NCI-H1417 treated with DMSO at 0.1 percent for 48 hours (cell line): Measurements from ENCODE around the gene CERKL.

ENCODE experiments used
- DNase-seq: peaks from one replicate; lab custom pipeline; 2025; lab: John Stamatoyannopoulos, UW

CERKL gene

GRCh38 chr2:181678861-181679543, 22.1 kb upstream of the CERKL start:
- no peak for DNase-seq

- no peak for DNase-seq
Measured at GRCh38 chr2:181677912-181678586, 21.1 kb upstream of the CERKL start.

GRCh38 chr2:181675254-181675653, 18.3 kb upstream of the CERKL start:
- DNase-seq, result no peak

- no peak for DNase-seq
Measured at GRCh38 chr2:181674461-181674860, 17.6 kb upstream of the CERKL start.

DNA sequence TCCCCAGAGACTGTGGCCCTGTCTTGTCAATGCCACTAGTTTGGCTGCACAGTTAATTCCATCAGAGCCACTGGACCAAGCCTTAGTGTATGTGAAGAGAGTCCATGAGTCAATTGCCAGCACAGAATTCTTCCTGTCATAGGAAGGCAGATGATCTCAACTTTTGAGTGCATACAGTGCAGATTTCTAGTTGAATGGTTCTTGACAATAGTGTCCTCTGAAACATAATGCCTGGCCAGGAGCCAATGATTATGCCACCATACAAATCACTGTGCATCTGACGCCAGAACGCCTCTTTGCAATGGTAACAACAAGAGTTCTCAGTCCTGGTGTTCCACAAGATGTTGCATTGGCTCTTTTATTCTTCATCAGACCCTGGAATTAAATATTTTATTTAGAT, 16.3 kb upstream of the CERKL start:
- no peak for DNase-seq

GRCh38 chr2:181672255-181673008, 15.5 kb upstream of the CERKL start:
- DNase-seq, result no peak

DNA sequence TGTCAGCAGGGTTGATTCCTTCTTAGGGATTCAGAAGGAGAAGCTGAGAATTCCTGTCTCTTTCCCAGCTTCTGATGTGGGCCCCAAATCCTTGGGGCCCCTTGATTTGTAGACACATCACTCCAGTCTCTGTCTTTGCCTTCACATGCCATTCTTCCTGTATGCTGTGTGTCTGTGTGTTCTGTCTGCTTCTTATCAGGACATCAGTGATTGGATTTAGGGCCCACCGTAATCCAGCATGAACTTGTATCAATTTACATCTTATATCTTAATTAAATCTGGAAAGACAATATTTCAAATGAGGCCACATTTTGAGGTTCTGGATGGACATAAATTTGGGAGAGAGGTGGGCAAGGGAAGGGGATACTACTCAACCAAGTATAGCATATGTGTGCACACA, 13.7 kb upstream of the CERKL start:
- DNase-seq, result no peak

- no peak for DNase-seq
Measured at GRCh38 chr2:181667234-181667633, 10.3 kb upstream of the CERKL start.

DNA sequence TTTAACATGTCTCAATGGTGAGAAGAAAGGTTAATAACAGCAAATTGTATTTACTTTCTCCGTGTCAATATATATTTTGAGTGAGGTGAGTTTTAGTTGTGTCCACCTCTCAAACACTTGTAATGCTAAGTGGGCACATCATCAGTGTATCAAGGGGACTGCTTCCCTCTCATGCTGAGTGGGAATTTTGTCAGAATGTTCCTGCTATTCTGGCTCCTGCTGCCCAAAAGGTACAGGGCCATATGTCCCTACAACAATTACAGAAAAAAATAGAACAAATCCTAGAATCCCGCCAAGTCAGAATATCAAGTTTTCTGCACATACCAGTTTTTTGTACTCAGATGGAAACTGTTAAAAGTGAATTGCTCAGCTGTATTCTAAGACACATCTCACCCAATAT, 5.4 kb upstream of the CERKL start:
- DNase-seq, result no peak

DNA sequence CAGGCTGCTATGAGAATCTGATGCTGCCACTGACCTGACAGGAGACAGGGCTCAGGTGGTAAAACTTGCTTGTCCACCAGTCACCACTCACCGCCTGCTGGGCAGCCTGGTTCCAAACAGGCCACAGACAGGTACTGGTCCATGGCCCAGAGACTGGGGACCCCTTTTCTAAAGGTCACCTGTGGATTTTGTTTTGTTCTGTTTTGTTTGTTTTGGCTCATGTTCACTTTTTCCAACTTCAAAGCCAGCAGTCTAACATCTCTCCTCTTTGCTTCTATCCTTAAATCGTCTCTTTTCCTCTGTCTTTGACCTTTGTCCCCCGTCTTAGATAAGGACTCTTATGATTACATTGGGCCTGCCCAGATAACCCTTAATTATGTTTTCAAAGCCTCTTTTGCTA, 3.3 kb upstream of the CERKL start:
- DNase-seq, result no peak

DNA sequence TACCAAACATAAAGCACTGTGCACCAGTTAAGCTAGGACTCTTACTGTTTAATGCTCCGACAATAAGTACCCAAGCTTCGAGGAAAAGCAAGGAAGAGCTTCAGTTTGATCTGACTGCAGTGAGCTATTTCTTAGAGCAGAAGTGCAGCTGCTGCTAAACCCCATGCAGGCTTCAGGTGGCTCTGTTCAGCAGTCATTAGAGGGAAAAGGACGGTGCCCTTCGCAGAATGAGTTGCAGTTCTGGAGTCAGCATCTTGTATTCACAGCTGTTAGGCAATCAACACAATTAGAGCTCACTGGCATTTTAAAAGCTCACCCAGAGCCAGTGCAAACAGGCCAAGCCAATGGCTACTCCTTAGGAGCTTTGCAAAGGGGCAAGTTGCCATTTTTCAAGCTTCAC, 1.5 kb upstream of the CERKL start:
- DNase-seq, result no peak

GRCh38 chr2:181657379-181657778, 474 bp upstream of the CERKL start:
- no peak for DNase-seq

DNA sequence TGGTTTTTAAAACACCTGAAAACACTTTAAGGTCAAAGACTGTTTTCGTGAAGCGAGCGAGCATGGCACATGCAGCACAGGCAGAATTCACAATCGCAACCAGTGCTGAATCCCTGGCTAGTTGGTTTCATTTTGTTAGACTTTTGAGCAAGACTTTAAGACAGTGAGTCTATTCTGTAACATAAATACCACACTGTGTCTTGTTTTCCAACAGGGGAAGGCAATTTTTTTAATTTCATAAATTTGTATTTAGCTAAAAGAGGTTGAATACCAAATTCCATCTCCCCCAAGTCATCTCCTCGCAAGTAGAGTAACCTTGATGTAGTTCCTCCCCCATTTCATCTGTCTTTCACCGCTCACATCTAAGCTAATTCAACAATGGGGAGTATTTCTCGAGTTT, 1.4 kb downstream of the CERKL start:
- no peak for DNase-seq

- no peak for DNase-seq
Measured at GRCh38 chr2:181649436-181649979, 7.4 kb downstream of the CERKL start.

- DNase-seq, result no peak
Measured at GRCh38 chr2:181648478-181649155, 8.3 kb downstream of the CERKL start.

DNA sequence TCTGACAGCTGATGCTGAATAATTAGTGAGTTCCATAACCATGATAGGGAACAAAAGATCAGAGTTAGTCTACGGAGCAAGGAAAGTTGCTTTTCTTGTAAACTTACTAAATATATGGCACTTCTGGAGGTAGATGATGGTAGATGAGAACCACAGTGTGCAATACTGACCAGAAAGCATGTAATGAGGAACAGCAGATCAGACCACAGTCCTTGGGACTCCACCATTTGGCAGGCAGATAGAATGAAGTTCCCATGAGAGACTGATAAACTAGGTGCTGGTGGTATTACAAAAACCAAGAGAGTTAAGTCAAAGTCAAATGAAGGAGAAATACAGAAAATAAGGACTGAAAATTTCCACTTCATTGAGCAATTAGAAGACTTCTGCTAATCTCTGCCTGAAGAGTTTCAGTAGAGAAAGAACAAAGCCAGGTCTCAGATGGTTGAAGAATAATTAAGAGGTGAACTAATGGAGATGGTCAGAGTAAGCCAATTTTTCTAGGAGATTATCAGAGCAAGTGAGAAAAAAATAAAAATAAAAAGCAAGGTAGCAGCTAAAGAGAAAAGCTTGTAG, 10.4 kb downstream of the CERKL start:
- no peak for DNase-seq

DNA sequence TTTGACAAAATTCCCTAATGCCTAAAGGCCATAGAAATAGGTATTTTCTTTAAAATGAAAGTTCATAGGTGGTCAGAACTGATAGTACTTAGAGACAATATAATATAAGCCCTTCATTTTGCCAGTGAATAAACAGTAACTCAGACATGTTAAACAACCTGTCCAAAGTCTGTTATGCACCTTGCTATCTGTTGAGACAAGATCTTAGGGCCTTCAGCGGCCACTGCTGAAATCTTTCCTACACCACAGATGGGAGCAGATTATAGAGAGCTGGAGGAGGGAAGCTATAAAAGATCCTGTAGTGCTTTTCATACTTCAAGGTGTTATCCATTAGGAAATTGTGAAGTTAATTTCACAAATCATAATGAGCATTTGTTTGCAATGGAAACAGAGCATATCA, 13.8 kb downstream of the CERKL start:
- no peak for DNase-seq

DNA sequence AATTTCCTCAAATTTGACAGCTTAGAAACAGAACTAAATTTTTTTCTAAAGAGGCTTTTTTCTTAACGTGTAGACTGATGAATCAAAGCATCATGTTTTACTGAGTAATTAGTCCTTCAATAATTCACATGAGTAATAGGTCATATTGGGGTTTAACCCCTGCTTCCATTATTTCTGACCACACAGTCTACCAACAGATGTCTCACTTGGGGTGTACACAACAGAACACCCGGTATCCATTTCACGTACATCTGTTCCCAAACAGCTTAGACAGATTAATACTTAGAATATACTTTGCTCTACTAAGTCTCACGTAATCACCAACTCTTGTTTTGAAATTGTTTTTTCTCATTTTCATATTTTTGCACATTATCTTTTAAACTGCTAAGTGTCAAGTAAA, 14.8 kb downstream of the CERKL start:
- no peak for DNase-seq

DNA sequence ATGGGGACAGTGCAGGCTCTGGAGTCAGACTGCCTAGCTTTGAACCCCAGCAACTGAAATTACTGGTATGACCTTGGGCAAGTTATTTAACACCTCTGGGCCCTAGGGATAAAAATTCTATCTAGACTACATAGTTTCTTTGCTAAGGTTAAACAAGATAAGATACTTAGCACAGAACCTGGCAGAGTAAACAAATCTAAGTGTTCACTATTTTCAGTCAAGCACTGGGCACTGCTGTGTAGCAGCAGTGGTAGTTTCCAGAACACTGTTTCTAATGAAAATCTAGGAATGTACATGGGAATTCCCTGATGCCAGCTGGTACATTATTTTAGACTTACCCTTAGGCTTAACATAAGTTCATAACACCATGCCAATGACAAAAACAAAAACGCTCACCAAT, 17.2 kb downstream of the CERKL start:
- DNase-seq, result no peak

- DNase-seq, result no peak
Measured at GRCh38 chr2:181632733-181633401, 24.0 kb downstream of the CERKL start.
